ENCODE results near the gene EIF4E1B.

DNA sequence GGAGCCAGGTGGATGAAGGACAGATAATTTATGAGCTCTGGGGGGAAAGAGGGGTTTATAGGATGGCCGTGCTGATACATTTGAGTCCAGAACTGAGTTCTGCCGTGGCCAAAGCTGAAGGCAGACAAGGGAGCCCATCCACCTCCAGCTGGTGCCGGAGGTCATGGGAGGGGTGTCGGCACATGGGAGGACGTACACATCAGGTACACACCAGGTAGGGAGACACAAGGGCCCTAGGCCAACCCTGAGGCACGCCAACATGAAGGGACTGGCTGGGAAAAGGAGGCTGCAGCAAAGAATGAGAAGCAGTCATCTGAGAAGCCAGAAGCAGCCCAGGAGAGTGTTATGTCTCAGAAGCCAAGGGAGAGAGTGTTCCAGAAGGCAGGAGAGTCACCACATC lies 18.5 kb upstream of the EIF4E1B start:
- TF ChIP-seq CTCF (conservative IDR thresholded peaks at IDR 0.05 in 1 of 2, IDR thresholded peaks at IDR 0.05 in 1 of 2; ENCODE audit: low read depth in 1 of 2, low read length in 2 of 2) (no peak), EZH2 (IDR thresholded peaks at IDR 0.05; ENCODE audit: low read length, missing control alignments) (no peak)
